Breast epithelium (tissue), 3 donors: ENCODE data around the gene NELL2.

Experiments
- CTCF ChIP-seq, 3 donors: fragments of 450-650 bp; IDR thresholded peaks; one replicate each; pipeline ENCODE4 v1.5.1; 2016 to 2017; ENCODE audit warnings: antibody characterized with exemption in 3 of 3, mild to moderate bottlenecking in 3 of 3, moderate library complexity in 3 of 3
- POLR2AphosphoS5 ChIP-seq, 3 donors: sonication (generic); formaldehyde crosslinking; IDR thresholded peaks; one replicate each; pipeline ENCODE4 v1.6.1; 2017; ENCODE audit warnings: antibody characterized with exemption in 3 of 3

GRCh38 chr12:44663291-44663690 is 212.8 kb downstream of the NELL2 start:
- TF ChIP-seq CTCF (IDR thresholded peaks at IDR 0.05): no peak
- TF ChIP-seq POLR2AphosphoS5 (IDR thresholded peaks at IDR 0.05): no peak
